Measurements from ENCODE around the gene NKG7. TPM values are rescaled to one million over a fixed set of nuclear protein-coding genes. Genes with fewer than 3 reads are reported as not detected.

The NKG7 gene
- total and polyA plus RNA-seq, 2 of the 13 experiments (the other 11 are each of a cell fraction or from before 2014, with no cell fraction given): 0.40 TPM; not detected in 1

DNA sequence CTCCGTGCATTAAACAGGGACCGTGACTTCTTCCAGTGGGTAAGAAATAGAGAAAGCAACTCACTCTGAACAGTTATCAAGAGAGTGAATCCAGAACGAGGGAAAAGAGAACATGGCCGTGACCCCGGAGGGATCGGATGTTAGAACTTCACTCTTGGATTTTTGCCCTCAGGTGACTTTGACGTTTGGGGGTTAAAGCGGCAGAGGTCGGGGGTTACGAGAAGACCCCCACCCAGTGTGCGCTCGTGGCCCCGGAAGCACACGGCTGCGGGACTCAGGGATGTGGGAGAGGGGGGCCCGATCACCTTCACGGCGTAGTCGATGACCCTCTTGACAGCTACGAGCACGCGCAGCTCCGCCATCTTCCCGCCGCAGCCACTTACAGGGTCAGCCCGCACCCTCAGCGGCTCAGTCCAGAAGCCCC, 6.5 kb downstream of the NKG7 start, which contains the start of gene ETFB:
Gene ETFB, minus strand, starts transcription at position 424 of the 424 bp plus-strand sequence. Its CDS starts 62 bp downstream, at position 362.
- Histone ChIP-seq H3K4me1 (ENCODE audit: insufficient read depth, low read length) (peaks cover 55% of the 10 kb centered on the region), H3K4me2 (ENCODE audit: low read depth, low read length) (peak within 1 kb of the TSS; percentile 100), H3K4me3 (replicated peaks in 1 of 3; ENCODE audit: insufficient read depth in 1 of 3, low read depth in 2 of 3, low read length in 3 of 3) (peak within 1 kb of the TSS; percentile 80 to 94 (median 94)), H3K36me3 (replicated peaks in 1 of 2; ENCODE audit: control insufficient read depth in 1 of 2, insufficient read depth in 2 of 2, low read length in 2 of 2) (no peaks in the 10 kb centered on the region), H3K79me2 (ENCODE audit: insufficient read depth, low read length) (peaks cover 40% of the 10 kb centered on the region), H3K27me3 (ENCODE audit: control insufficient read depth in 1 of 2, insufficient read depth in 2 of 2, low read length in 2 of 2) (peaks cover 0 to 7% of the 10 kb centered on the region in 2 experiments; a peak in 2 of 5 replicates), H3K27ac (ENCODE audit: extremely low read length, insufficient read depth, low read length) (peak within 1 kb of the TSS; percentile 100), H2AFZ (ENCODE audit: low read length) (no peak within 1 kb of the TSS), H4K20me1 (ENCODE audit: insufficient read depth, low read length) (no peaks in the 10 kb centered on the region), H3K9me3 (ENCODE audit: low read length) (no peaks in the 10 kb centered on the region), H3K9ac (ENCODE audit: insufficient read depth, low read depth, low read length) (peak within 1 kb of the TSS; percentile 100)
- ChIA-PET CTCF (ENCODE audit: low intra/inter-chr PET ratio, low total read pairs) (no interaction called here), POLR2A (interaction anchor here (0.6 to 7.8 kb wide), 12 partner anchors 10 to 855 kb away, joined by 3 to 309 read pairs (median 6); partner anchors contain the start of genes C19orf84, LIM2 and VSIG10L)
- TSS peak; percentile 87 for BruUV-seq (replicated peaks)
- in situ Hi-C loops (cut with HindIII; ENCODE audit: extremely low pct_ligation_motif_present, low pct_unique_long_range_greater_than_20kb) (no loop called here), intact Hi-C loops (cut with micrococcal nuclease; ENCODE audit: unreplicated experiment) (no loop called here)
- ATAC-seq: no peak
- no peak for FAIRE-seq
- under 1% methylated on average over 16 of the region's 27 CpGs for WGBS (ENCODE audit: low lambda C conversion rate)
- no peak for DNase-seq (ENCODE audit: low spot score)
- no peak; the same call in 1 of the 2 replicates for TF ChIP-seq TFAP4 (IDR thresholded peaks at IDR 0.05; ENCODE audit: borderline replicate concordance, low read depth)
- TF ChIP-seq ZBTB7A (CRISPR knock-in tag; IDR thresholded peaks at IDR 0.05): peak; percentile 18; the same call in 1 of the 2 replicates
- TF ChIP-seq, protein P1, sequence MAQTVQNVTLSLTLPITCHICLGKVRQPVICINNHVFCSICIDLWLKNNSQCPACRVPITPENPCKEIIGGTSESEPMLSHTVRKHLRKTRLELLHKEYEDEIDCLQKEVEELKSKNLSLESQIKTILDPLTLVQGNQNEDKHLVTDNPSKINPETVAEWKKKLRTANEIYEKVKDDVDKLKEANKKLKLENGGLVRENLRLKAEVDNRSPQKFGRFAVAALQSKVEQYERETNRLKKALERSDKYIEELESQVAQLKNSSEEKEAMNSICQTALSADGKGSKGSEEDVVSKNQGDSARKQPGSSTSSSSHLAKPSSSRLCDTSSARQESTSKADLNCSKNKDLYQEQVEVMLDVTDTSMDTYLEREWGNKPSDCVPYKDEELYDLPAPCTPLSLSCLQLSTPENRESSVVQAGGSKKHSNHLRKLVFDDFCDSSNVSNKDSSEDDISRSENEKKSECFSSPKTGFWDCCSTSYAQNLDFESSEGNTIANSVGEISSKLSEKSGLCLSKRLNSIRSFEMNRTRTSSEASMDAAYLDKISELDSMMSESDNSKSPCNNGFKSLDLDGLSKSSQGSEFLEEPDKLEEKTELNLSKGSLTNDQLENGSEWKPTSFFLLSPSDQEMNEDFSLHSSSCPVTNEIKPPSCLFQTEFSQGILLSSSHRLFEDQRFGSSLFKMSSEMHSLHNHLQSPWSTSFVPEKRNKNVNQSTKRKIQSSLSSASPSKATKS (CRISPR knock-in tag; IDR thresholded peaks at IDR 0.05): no peak
- TF ChIP-seq NFIC (IDR thresholded peaks at IDR 0.05; ENCODE audit: low read length): peak; percentile 15; the same call in 1 of the 2 replicates
- peak; percentile 37; the same call in 1 of the 2 replicates for TF ChIP-seq MEIS2 (CRISPR knock-in tag; IDR thresholded peaks at IDR 0.05)
- peak; percentile 14; the same call in 1 of the 2 replicates for TF ChIP-seq ZC3H13 (CRISPR knock-in tag; IDR thresholded peaks at IDR 0.05)
- TF ChIP-seq GATA4 (IDR thresholded peaks at IDR 0.05; ENCODE audit: borderline replicate concordance, low read depth): peak; percentile 25; the same call in 1 of the 2 replicates
- TF ChIP-seq ZHX2 (IDR thresholded peaks at IDR 0.05; ENCODE audit: low read depth): no peak
- TF ChIP-seq ZHX2 (CRISPR knock-in tag; IDR thresholded peaks at IDR 0.05; ENCODE audit: borderline replicate concordance): 0 out of 2 replicates have a peak, but pooled peaks have one; percentile 1
- peak; percentile 35; the same call in 1 of the 2 replicates for TF ChIP-seq ZFY (CRISPR knock-in tag; IDR thresholded peaks at IDR 0.05)
- TF ChIP-seq NKX3-1 (CRISPR knock-in tag; IDR thresholded peaks at IDR 0.05): peak; percentile 33; the same call in 1 of the 2 replicates
- TF ChIP-seq NFIB (CRISPR knock-in tag; IDR thresholded peaks at IDR 0.05; ENCODE audit: borderline replicate concordance): no peak
- 0 out of 2 replicates have a peak, but pooled peaks have one; percentile 75 for TF ChIP-seq BRCA1 (CRISPR knock-in tag; IDR thresholded peaks at IDR 0.05)
- no peak for TF ChIP-seq ZNF431 (CRISPR knock-in tag; IDR thresholded peaks at IDR 0.05; ENCODE audit: borderline replicate concordance, low read depth)
- TF ChIP-seq BRD4 (CRISPR knock-in tag; IDR thresholded peaks at IDR 0.05): 0 out of 2 replicates have a peak, but pooled peaks have one; percentile 29
- TF ChIP-seq HOXA5 (CRISPR knock-in tag; IDR thresholded peaks at IDR 0.05): peak; percentile 64
- no peak for TF ChIP-seq ZNF10 (CRISPR knock-in tag; IDR thresholded peaks at IDR 0.05; ENCODE audit: borderline replicate concordance, low read depth)

All from HepG2 (cell line).